Activated effector memory CD4-positive, alpha-beta T cell treated with Interleukin-2 at 50 U/mL for 16 hours (primary cell): ENCODE measurements around the gene MYO9A.

Source experiments
- DNase-seq: peaks from one replicate; pipeline ENCODE4 v3.0.0-alpha.2; 2020

MYO9A gene

DNA sequence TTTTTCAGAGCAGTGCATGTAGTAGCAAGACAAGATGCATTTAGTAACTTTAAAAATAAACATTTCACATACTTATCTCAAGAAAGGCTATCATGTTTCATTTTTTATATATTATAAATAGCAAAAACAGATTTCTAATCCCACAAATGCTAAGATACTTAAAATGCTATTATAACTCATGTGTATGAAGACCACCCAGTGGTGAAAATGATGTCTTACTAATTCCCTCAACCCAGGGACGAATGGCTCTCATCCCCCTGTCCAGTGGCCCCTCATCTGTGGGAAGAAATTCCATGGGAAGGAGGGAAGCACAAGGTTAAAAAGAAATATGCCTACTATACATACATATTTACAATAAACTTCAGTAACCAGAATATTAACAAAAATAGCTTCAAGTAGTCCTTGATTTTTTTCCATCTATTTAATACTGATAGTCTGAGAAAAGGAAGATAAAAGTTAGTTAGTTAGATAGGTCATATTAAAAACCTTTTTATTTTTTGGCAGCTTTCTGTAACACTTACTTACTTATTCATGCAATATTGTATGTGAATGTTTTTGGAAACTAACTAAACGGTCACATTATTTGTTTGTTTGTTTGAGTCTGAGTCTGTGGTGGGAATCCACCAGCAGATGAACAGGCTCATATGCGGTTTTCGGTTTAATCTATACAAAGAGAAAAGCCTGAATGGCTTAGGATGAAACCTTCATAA, 292.8 kb downstream of the MYO9A start:
- DNase-seq = no peak

DNA sequence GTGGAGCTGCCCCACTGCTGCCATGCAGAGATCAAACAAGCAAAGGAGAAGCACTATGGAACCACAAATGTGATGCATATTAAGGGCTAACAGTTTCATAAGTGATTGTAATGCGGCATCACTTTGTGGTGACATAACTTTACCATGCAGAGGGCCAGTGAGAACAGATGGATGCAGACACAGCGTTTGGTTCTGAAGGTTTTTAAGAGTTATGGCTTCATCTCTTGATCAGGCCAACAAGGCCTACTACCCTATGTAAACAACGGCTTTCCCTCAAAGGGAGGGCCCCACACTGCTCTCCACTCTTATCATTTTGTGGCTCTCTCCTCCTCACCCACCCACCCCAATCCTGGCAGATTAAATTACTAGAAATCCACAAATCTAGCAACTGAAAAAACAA, 294.1 kb downstream of the MYO9A start:
- no peak for DNase-seq

DNA sequence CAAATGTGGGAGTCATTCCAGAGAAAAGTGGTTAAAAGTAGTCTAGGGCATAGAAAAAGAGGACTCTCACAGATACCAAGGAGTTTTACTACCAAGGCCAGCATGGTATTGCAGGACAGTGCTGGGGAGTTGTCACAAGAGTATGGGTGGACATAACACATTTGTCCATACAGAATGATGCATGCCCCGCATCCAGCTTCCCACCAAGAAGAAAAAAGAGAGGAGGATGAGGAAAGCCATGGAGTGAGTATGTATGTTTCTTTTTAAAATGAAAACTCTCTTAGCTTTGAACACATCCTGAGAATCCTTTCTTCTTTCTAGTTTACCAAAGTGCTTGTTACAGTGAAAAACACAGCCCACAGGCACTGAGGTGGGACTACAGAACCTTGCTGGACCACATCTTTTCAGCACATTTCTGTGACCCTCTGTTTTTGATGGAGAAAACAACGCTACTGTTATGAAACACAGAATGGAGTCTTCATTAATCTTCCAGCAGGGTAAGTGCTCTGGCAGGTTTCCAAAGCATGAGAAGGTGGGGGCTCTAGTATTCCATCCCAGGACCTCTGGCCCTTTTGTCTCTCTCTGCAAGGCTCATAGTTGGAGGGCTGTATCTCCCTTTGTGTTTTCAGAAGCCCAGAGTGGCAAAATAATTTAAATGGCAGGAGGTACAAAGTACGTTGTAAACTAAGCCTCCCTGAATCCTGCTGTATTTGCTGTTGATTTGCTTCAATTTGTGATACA, 294.9 kb downstream of the MYO9A start:
- no peak for DNase-seq

DNA sequence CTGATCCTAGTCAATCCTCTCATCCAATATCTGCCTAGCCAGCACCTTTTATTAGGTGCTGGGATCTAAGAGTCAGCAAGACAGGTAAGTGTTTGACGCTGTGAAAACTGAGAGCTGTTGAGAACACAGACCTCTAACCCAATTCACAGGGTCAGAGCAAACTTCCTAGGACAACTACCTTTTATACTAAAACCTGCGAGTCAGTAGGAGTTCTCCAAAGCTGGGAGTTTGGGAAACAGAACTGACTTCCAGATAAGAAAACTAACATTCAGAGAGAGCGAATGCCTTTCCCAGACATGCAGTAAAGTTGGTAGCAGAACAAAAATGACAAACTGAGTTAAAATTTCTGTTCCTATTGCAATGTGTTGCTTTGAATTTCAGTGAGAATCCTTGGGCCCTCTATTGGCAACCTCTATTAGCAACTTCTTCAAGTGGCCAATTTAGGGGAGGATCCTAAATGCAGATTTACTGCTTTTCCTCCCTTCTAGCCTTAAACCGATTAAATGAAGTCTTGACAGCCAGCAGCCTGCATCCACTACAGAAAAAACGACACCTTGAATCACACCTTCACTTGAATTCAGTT, 296.3 kb downstream of the MYO9A start:
- DNase-seq = no peak

DNA sequence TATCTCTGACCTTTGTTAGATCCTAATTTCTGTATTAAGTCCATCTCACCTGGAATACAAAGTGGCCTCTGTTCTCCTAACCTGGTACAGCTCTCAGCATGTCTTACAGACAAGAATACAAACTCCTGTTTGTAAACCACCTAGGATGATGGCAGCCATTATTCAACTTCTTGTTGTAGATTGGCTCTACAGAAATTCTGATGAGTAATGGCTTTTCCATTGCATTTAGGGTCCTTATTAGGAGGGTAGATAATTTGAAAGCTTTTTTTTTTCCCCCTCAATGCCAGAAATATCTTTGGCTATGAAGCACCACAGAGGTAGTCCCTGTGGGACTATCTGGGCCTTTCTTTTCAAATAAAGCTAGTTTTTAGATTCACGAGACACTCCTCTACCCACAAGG, 297.8 kb downstream of the MYO9A start:
- no peak for DNase-seq

DNA sequence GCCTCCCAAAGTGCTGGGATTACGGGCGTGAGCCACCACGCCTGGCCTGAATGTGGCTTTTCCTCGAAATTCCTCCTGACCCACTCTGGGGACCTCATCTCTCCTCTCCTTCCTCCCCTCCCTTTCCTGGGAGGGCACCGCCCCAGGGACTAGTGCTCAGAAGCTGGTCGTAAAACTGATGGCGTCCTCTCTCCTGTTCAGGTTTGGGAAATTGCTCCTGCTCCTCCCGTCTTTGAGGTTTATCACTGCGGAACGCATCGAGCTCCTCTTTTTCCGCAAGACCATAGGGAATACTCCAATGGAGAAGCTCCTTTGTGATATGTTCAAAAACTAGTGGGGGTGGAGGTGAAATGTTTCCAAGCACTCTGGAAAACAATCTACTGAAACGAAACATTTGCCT, 300.6 kb downstream of the MYO9A start:
- no peak for DNase-seq

DNA sequence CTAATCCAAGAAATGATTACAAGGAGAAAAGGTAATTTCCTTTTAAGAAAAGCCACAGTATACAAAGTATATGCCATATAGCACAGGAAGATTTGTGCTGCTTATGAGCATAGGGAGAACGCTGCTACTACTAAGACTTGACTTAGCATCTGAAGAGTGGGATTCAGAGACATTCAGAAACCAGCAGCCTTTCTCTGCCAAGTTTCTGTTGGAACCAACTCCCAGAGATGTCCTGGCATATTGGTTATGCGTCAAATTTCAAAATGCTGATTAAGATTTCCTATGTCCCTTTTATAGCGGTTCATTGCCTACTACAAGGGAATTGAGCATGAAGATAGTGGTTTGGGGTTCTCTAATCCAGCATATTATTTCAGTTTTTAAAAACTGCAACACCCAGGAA, 302.6 kb downstream of the MYO9A start:
- DNase-seq = no peak

DNA sequence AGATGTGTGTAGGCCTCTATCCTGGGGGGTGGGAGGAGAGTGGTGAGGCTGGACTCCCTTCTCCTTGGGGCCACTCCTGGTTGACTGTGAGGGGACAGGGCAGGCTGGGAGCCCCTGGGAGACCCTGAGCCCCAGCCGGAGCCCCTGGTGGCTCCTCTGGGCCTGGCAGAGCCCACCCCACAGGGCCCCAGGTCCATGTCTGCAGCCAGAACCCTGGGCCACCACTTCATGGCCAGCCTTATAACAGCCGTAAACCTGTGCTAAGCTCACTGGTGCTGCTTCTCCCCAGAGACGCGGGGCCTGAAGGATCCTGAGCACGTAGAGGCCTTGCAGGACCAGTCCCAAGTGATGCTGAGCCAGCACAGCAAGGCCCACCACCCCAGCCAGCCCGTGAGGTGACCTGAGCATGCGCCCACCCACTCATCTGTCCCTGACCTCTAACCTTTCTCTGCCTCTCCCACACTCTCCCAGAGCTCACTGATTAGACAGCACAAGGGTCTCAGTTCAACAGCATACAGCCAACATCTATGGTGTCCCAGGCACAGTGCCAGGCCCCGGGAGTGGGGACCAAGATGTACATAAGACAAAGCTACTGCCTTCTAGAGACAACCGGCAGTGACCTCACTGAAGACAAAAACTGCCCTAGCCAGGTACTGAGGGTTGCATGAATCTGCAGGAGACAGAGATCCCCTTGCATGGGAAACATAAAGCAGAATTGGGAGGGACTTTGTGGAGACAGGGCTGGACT, 304.1 kb downstream of the MYO9A start:
- no peak for DNase-seq

DNA sequence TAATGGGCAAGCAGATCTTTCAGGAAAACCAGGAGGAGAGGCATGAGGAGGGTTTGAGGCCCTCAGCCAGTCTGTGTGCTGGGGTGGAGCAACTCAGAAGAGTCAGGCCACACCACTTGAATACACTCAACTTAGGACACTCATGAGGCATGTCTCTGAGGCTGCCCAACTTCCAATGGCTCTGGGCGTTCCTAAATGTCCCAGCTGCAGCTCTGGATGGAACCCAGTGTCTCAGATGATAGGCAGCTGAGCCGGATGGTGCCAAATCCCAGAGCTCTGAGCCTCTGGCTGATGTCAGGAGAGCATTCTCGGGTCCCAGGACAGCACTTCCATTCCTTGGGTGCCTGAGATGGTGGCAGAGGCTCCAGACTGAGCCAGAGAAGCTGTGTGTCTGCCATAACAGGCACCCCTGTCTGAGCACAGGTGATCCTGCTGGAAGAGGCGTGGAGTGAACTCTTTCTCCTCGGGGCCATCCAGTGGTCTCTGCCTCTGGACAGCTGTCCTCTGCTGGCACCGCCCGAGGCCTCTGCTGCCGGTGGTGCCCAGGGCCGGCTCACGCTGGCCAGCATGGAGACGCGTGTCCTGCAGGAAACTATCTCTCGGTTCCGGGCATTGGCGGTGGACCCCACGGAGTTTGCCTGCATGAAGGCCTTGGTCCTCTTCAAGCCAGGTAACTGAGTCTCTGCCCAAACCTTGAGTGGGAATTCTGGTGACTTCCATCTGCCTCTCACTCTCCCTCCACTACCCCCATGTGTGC, 304.8 kb downstream of the MYO9A start:
- DNase-seq = no peak

DNA sequence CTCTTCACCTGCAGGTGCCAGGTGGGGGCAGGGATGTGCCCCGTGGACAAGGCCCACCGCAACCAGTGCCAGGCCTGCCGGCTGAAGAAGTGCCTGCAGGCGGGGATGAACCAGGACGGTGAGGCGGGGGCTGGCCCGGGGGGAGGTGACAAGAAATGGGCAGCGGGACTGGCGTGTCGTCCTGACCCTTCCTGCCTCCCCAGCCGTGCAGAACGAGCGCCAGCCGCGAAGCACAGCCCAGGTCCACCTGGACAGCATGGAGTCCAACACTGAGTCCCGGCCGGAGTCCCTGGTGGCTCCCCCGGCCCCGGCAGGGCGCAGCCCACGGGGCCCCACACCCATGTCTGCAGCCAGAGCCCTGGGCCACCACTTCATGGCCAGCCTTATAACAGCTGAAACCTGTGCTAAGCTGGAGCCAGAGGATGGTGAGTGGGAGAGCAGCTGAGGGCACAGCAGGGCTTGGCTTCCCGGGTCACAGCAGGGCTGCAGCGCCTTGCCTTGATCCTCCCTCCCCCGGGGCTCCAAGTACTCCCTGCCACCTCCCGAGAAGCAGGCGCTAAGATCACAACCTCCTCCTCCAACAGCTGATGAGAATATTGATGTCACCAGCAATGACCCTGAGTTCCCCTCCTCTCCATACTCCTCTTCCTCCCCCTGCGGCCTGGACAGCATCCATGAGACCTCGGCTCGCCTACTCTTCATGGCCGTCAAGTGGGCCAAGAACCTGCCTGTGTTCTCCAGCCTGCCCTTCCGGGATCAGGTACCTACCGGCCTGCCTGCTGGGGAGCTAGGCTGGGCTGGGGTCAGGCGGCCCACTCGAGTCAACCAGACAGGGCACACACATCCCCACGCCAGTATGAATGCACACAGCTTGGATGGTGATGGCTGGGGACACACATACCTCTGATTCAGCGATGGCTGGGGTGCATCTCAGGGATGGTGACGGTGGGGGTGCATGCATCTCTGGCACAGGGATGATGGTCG, 305.9 kb downstream of the MYO9A start:
- no peak for DNase-seq

DNA sequence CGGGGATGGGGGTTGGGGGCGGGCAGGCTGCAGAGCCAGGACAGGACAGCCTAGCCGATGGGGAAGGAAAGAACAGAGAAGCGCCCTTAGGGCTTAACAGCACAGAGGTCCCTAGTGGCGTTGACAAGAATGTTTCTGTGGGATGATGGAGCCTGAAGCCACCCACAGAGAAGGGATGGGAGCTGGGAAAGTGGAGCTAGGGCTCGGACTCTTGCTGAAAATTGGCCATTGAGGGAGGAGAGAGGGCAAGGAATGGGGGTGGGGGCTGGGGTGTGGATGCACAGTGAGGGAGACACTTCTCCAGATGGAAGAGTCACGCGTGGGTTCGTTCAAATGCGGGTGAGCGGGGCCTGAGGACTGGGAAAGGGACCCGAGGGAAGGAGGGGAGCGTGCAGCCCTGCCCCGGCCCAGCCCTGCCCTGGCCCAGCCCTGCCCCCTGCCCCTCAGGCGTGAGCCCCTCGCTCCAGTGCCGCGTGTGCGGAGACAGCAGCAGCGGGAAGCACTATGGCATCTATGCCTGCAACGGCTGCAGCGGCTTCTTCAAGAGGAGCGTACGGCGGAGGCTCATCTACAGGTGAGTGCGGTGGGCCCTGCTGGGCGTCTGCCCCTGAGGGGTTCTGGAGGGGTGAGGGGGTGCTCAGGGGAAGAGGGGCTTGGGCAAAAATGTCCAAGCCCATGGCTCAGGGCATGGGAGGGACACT, 306.8 kb downstream of the MYO9A start:
- no peak for DNase-seq

DNA sequence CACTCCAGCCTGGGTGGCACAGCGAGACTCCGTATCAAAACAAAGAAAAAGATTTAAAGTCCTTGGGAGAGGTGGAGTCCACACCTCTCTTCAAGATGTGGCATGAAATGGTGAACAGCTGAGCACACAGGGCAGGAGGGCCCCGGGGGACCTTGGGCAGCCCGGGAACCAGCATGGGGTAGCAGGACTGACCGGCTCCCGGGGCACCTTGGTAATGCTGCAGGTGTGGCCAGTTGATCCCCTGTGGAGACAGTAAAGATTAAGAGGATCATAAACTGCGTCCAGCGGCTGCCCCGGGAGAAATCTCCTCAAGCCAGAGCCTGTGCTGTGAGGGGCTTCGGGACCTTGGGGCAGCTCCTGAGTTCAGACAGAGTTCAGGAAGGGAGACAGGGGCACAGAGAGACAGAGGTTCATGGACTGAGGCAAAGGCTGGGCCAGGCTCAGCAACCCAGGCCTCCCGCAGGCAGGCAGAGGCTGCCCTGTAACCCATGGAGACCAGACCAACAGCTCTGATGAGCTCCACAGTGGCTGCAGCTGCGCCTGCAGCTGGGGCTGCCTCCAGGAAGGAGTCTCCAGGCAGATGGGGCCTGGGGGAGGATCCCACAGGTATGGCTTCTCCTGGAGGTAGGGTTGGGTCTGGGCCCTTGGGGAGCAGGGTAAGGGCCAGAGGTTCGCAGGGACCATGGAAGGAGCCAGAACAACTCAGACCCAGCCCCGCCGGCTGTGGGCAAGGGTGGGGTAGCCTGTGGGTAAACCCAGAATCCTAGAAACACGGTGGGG, 307.5 kb downstream of the MYO9A start, which contains the start of gene NR2E3:
NR2E3 (plus strand) TSS at position 299 of the 780 bp plus-strand sequence; CDS start at position 489, 190 bp downstream.
- no peak for DNase-seq

DNA sequence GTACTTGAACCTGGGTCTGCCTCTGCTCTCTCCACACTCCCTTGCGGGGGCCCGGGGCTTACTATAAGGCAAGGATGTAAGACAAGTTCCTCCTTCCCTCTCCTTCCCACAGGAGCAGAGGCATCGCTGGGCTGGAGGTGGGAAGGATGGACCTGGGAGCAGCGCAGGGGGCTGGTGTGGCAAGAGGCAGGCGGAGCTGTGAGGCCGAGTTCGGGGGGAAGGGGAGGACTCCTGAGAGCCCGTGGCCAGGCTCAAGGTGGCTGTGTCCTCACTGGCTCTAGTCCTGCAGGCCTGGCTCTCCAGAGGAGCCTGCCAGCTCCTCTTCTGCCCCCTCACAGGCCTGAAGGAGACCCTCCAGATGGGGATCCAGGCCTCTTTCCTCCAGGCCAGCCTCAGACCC, 308.6 kb downstream of the MYO9A start:
- DNase-seq = no peak

DNA sequence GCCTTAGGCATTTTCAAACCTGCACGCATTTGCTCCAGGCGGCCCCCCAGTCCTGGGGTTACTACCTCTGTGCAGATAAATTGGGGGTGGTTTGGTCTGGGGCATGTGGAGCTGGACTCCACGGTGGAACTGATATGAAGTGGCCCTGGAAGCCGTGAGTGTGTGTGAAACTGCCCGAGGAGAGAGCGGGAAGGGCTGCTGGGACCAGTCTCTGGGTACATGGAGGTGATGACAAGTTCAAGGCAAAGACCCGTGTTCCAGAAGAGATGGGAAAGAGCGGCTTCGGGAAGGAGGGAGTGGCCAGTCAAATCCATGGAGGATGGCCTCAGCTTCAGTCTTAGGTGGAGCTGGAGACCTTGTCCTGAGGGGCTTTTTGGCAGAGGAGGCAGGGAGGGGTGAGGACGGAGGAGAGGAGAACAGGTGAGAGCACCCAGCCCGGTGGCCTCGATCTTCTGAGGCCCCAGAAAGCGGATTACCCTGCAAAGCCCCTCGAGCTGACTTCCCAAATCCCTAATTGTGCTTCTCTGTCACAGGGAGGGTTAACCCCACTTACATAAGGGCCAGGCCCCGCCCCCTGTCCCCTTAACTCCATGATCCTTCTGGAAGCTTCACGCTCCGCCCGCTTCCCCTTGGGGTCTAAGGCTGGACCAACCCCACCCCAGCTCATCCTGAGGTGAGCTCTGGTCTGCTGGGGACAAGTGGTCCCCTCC, 309.5 kb downstream of the MYO9A start:
- DNase-seq = no peak

DNA sequence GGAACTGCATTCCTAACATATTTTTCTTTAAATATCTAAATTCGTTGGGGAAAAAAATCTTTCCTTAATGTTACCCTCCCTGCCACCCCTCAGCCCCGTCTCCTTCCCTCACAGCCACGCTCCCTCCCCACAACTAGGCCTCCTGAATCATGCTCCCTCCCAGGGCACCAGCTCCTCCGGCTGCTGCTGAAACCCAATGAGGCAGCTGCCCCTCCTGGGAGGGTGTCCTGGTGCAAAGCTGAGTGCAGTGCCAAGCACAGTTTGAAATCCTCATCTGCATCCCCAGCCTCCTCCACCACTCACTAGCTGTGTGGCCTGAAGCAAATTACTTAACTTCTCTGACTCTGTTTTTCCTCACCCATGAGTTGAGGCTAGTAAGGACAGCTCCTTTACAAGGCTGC, 310.3 kb downstream of the MYO9A start:
- DNase-seq = no peak

DNA sequence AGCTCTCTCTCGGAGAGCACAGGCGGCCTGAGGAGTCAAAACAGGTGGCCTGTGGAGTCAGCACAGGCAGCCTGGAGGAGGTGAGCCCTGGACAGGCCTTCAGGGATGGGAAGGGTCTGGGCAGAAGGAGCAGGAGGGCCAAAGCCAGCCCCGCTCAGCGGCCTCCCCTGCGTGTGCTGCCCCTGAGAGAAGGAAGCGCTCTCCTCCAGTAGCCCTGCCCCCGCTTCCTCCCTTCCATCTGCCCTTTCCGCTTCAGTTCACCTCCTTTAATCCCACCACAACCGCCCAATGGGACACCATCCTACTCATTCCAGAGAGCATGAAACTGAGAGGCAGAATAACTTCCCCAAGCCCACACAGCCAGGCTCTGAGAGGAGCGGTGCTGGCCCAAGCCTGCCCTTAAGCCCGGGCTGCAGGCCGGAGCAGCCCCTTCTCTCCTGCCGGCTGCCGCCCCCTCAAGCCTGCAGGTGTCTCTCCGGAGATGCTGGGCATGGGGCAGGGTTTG, 310.8 kb downstream of the MYO9A start:
- DNase-seq = no peak

DNA sequence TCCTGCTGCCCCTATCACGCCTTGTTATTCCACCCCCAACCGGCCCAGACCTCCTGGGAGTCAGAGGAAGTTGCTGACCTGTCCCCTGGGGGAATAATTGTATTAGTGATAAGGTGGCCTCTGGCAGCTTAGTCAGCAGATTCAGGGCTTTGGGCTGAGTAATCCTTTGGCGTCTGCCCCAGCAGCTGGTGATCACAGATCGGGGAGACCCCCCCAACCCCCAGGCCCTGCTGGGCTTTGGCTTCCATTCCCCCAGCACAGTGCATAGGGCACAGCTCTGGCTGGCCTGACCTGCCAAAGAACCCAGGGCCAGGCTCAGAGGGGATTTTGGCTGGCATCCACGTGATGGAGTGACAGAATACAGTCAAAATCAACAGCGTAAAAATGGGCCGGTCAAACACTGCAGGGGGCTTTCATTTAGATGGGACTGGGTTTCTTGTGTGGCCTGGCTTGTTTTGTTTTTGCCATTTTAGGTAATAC, 311.5 kb downstream of the MYO9A start:
- no peak for DNase-seq

DNA sequence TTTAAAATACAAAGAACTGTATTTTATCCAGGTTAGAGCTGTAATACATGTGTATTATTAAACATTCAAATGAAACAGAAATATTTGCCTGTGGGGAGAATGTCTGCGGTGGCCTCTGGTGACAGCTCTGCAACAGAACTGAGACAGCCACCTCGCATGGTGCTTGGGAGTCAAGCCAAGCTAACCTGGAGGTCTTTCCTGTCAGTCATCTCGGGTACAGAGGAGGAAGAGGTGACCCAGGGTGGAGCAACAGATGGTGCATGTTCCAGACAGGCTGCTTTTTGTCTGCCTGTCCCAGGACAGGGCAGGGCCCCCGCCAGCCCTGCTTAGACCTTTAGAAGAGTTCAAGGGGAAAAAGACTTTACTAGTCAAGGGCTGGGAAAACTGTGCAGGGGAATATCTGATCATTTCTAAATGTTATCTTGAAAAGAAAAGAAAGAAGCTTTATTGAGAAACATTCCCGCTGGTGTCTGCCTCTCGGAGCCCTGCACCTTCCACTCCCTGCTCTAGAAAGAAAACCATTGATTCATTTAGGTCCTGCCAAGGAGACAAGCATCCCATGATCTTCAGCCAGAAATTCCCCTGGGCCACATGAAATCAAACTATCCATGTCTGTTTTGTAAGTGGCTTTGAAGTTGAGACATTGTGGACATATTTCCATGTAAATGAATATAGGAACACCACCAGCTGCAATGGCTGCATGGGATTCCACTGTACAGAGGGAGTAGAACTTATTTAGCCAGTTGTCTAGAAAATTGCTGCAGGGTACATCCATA, 313.1 kb downstream of the MYO9A start:
- DNase-seq = no peak
